Measurements from ENCODE around the gene ATG4A.

The ATG4A gene, protein sequence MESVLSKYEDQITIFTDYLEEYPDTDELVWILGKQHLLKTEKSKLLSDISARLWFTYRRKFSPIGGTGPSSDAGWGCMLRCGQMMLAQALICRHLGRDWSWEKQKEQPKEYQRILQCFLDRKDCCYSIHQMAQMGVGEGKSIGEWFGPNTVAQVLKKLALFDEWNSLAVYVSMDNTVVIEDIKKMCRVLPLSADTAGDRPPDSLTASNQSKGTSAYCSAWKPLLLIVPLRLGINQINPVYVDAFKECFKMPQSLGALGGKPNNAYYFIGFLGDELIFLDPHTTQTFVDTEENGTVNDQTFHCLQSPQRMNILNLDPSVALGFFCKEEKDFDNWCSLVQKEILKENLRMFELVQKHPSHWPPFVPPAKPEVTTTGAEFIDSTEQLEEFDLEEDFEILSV

DNA sequence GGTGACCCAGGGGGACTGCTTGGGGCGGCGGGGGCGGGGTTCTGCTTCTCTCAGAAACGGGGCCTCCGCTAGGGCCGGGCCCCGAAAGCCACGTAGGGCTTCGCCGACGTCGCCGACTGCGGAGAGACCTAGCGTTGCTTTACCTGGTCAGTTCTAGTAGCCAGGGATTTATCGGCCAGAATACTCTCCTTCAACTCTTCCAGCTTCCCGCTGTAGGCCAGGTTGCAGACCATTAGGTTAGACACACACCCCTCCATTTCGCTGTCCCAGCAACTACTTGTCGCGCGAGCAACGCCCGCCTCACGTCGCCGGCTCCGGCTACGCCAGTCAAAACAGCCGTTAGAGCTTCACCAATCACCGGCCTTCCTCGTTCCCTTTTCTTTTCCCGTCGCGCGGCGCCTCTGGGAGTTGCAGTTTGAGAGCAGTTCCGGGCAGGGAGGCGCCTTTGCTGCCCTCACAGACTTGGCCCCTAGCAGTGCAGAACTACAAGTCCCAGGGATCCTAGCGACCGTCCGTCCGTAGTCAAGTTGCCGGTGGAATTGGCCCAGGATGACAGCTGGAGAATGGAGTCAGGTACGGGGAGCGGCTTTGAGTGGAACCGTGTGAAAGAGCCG is at the start of gene ATG4A, which contains the start of gene PSMD10:
TSS of gene ATG4A (plus strand) at position 515 of the 614 bp plus-strand sequence. CDS start at position 564, 49 bp downstream.
TSS of gene PSMD10 (minus strand) at position 279 of the 614 bp plus-strand sequence. CDS start at position 257, 22 bp downstream.
- peak; percentile 56 for DNase-seq (ENCODE audit: low spot score)

DNA sequence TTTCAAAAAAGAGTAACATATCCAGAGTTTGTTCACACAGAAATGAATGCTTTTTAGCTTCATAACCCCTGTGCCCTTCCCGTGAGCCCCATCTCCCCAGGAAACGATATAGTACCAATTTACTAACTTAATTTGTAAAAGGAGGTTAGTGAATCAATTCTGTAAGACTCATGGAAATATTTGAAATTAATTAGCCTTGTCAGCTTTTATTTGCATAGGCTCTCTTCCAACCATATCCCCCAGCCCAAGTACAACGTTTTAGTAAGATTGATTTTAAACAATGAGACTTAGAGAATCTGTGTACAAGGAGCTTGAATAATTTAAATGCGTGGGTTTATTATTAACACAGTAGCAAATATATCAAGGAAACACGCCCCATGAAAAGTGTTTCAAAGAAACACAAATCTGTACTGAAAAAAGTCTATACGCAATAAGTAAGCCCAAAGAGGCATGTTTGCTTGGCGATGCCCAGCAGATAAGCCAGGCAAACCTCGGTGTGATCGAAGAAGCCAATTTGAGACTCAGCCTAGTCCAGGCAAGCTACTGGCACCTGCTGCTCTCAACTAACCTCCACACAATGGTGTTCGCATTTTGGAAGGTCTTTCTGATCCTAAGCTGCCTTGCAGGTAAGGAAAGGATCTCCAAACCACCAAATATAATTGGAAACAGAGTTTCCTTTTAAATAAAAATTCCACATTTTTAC is 46.9 kb upstream of the ATG4A start, which contains the start of gene VSIG1:
TSS of gene VSIG1 (plus strand) at position 512 of the 703 bp plus-strand sequence. CDS start at position 578, 66 bp downstream.
- DNase-seq (ENCODE audit: low spot score): no peak

DNA sequence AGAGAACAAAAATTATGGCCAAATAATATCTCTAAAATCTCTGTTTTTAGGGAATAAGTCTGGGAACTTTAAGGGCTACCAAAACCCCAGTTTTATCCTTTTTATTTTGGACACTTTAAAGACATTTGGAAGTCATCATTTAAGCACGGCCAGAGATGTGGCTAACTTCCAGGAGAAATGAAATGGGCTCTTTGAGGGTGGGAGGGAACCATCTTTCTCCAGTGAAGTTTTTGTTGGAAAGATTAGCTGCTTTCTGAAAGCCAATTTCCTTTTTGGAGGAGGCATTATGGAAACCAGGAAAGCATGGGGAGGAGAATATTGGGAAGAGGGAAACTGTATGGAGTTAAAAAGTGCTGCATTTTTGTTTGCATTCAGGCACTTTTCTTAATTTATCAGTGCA is 41.9 kb upstream of the ATG4A start:
- DNase-seq (ENCODE audit: low spot score): no peak

DNA sequence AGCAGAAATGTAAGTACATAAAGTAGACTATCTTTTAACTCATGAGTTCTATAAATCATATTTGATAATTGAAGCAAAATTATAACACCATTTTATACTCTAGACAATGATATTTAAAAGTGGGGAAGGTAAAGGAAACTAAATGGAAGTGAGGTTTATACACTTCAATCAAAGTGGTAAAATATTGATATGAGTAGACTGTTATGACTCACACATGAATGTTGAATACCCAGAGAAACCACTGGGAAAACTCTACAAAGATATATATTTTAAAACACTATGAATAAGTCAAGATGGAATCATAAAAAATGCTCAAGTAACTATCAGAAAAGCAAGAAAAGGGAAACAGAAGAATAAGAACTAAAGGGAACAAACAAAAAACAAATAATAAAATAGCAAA is 38.4 kb upstream of the ATG4A start:
- no peak for DNase-seq (ENCODE audit: low spot score)

DNA sequence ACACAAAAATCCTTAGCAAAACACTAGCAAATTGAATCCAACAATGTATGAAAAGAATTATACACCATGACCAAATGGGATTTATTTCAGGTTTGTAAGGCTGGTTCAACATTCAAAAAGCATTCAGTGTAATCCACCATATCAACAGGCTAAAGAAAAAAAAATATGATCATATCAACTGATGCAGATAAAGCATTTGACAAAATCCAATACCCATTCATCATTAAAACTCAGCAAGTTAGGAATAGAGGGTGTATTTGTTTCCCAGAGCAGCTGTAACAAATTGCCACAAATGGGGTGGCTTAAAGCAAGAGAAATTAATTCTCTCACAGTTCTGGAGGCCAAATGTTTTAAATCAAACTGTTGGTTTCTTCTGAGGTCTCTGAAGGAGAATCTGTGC is 36.0 kb upstream of the ATG4A start:
- no peak for DNase-seq (ENCODE audit: low spot score)

DNA sequence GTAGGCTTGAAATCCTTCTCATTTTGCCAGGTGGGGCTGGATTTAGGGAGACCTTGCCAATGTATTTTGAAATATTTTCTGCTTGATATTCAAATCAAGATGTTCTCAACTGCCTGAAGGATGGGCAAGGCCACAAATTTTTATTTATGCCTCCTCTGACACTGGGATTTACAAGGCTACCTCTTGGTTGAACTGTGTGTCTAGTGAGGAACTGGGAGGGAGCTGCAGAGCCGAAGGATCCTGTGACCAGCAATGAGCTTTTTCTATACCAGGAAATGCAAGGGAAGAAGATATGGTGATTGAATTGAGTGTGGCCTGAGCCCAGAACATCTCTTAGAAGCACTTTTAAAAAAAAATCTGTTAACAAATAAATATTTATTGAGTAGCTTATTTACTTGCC is 31.8 kb upstream of the ATG4A start:
- DNase-seq (ENCODE audit: low spot score): no peak

DNA sequence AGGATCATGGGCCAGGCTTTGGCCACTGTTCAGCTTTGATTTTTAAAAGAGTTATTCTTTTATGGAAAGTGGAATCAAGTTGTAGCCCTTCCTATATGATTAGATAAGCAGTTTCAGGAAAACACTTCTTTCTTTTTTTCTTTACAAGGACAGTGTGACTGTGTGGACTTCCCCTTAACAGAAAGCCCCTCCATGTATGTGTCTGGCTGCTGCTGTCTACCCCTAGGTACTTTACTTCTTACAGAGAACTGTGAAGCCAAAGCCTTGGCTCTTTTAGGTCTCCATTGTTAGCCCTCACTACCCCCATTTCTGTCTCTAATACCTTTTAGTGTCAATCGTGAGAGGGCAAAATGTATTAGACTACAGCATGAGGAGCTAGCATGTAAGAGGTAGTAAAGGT is 27.6 kb upstream of the ATG4A start:
- no peak for DNase-seq (ENCODE audit: low spot score)

DNA sequence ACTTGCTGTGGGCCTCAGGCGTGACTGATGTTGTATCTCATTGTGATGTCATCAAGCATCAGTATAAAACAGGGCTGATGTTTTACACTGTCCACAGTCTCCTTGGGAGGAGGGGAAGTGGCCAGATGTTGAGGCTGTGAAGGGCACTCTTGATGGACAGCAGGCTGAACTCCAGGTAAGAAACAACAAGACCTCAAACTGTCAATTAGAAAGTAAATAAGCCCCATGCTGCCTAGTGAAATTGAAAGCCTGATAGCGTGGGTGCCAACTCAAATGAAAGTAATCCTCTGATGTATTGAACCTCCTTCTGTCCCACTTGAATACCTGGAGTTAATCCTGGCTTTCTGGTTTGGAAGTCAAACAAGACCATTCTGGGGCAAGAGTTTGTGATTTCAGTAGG is 27.0 kb upstream of the ATG4A start:
- no peak for DNase-seq (ENCODE audit: low spot score)

DNA sequence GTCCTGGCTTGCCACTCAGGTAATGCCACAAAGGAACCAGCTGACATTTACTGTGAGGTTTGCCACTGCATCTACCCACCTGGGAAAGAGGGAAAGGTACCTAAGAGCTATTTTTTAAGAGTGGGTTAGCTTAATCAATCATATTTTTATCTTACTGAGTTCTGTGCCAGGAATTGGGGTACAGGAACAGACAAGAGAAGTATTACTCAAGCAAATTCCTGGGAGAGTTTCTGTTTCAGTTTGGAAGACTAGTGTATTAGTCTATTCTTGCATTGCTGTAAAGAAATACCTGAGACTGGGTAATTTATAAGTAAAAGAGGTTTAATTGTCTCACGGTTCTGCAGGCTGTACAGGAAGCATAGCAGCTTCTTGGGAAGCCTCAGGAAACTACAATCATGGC is 23.5 kb upstream of the ATG4A start:
- DNase-seq (ENCODE audit: low spot score): no peak

DNA sequence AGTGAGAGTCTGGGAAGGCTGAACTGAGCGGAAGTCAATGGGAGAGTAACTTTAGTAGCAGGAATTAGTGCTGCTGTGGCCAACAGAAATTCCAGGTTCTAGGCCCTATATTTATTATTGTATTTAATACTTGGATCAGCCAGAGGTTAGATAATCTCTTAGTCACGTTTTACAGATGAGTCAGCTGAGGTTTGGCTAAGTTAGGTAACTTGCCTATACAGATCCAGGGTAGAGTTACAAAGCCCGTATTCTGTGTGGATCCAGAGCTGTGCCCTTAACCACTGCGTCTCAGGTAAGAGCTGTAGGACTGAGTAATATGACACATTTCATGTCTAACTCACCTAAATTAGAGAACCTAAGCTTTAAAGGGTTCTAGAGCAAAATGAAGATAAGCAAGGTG is 20.7 kb upstream of the ATG4A start:
- DNase-seq (ENCODE audit: low spot score): no peak

DNA sequence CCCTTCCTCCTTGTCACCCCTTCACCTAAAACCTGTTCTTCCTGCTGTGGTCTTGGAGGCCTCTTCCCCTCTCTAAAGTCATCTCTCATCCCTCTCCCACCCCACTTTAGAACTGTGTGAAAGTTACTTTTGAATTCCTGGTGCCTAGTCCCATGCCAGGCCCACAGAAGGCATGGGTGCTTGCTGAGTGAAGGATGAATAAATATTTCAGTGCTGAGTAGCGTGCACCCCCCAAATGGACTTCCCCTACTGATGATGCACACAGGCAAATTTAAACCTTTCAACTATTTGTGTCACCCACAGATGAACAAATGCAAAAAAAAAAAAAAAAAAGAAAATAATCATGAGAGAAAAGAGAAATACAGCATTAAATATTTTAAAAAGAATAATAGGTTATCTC is 20.0 kb upstream of the ATG4A start:
- DNase-seq (ENCODE audit: low spot score): no peak

DNA sequence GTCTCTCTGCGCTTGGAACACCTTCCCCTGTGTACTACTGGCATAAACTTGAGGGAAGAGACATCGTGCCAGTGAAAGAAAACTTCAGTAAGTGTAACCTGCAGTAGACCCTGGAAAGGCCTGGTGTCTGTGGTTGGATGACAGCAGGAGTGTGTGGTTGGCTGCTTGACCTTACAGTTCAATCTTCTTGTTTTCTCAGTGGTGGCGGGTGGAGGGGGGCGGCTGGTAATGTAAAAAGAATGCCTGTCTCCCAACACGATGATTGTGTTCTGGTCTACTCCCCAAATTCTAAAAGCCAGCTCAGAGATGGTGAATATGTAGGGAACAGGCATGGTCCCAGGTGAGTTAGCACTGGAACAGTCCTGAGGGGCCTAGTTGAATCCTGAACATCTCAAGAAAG is 18.8 kb upstream of the ATG4A start:
- no peak for DNase-seq (ENCODE audit: low spot score)

DNA sequence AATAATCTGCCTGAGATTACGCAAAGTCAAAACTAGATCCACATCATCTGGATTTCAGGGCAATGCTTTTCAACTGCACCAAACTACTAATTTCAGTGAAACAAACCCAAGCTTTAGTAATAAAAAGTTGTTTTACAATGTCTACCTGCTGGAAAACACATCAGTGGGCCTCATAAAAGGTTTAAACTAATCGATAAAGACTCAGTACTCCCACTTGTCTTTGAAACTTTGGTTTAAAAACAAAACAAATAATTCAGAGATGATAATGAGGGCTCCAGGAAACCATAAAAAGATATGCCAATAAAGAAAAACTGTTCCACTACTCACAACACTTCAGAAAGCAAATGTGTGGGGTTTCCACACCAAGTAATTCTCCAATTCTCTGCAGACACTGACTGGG is 10.5 kb upstream of the ATG4A start:
- DNase-seq (ENCODE audit: low spot score): no peak

DNA sequence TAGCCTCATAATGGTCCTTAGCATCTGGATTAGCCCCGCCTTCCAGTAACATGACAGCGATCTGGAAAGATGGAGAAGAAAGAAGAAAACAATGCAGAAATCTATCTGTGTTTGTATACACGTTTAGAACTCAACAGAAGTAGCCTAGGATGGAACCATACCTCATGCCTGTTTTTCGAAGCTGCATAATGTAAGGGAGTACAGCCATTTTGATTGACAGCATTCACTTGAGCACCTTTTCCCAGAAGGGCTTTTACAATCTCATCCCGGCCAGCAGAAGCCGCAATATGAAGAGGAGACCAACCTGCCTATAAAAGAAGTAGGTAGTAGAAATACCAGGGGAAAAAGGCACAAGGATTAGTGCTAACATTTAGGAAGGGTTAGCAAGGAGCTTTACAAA is 3.8 kb upstream of the ATG4A start:
- DNase-seq (ENCODE audit: low spot score): no peak

DNA sequence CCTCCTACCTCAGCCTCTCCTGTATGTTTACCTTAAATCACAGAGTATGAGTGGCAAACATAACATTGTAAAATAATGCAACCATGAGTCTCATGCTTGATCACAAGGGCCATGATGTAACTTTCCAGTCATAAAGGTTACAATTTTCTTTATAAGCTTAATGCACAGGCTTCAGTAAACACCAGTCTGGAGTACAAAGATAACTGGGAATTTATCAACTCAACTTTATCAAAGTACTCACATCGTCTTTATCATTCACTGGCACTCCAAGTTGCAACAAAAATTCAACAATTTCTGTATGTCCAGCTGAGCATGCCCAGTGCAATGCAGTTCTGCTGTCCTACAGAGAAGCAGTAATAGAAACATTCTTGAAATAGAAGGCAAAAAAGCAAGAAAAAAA is 3.1 kb upstream of the ATG4A start:
- no peak for DNase-seq (ENCODE audit: low spot score)

DNA sequence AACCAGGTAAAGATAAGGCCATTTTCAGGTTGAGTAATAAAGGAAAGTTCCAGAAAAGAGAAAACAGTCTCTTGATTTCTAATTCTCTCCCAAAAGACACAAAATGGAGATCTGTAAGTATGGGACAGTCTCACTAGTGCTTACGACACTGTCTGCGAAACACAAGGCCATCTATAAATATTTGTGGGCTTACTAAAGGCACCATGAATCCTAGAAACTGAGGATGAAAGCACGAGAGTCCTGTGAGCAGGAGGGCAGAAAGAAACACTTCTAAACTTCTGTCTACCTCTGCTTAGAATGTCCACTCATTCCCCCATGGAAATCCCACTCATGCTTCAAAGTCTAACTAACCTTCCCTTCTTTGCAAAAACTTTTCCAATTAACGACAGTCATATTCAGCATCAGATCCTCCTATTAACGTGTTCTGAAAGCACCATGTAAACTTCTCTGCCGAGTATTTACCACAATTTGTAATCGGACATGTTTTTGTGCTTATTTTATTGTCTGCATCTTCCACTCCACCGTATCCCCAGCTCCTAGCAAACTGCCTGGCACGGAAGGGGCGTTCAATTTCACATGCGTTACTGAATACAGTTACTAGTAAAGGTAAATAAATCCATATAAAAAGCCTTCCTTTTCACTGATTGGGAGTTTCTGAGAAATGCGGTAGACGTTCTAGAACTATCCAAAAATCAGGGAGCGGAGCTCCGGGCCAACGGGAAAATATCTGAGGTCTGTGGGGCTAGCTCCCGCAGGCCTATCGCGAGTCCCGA is 901 bp upstream of the ATG4A start:
- DNase-seq (ENCODE audit: low spot score): no peak

DNA sequence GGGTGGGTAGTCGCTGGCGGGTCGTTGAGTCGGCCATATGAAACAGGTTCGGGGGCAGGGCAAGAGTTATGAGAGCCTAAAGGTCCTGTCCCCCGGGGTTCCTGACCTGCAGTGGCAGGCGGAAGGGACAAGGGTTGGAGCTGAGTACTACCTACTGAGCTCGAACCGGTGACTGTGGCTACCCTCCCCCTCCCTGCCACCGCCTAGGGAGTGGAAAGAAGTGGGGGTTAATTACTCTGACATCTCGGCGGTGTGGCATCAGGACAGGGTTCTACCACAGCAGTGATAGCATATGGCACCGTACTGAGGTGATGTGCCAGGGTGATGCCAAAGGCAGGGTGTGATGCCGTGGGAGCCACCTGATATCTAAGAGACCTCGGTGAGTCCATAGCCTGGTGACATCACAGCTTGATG is 307 bp downstream of the ATG4A start:
- no peak for DNase-seq (ENCODE audit: low spot score)

DNA sequence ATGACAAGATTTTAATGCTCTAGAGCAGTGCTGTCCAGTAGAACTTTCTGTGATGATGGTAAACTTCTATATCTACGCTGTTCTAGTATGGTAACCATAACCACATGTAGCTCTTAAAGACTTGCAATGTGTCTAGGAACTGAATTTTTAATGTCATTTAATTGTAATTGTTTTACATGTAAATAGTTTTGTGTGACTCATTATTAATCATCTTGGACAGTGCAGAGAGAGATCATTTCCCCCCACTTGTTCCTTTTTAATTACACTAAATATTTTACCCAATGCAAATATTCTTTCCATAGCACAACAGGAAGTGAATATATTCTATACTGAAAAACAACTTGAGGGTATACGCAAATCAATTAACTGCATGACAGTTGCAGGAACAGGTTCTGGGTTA is 5.8 kb downstream of the ATG4A start:
- no peak for DNase-seq (ENCODE audit: low spot score)

DNA sequence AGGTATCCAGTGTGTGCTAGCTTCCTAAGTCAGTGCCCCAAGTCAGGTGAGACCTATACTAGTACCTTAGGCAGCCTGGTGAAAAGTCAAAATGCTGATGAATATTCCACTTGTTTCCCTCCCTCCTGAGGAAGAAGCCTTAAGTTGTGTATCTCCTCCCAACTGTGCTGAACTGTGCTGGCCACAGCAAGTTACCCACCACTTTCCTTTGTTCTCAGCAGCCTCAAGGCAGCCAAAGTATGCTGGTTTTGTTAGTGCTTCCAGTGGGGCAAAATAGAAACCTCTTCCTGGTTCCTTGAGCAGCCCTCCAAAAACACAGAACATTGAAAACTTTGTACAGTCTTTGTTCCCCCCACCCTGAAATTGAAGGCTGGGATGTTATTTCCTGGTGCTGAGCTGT is 13.9 kb downstream of the ATG4A start:
- no peak for DNase-seq (ENCODE audit: low spot score)

DNA sequence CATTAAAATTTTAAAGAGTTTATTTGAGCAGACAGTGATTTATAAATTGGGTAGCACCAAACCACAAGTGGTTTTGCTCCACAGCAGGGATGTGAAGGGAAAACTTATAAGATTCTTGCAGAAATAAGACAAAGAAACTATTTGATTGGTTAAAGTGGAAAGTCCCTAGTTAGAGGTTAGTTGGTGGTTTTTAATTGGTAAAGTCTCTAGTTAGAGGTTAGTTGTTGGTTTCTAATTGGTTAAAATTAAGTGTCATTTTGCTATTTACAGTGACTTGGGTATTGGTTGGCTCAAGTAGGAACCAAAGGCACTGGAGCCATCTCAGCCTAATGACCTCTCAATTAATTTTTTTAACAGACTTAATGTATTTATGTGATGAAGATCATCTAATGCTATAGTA is 23.0 kb downstream of the ATG4A start:
- no peak for DNase-seq (ENCODE audit: low spot score)

DNA sequence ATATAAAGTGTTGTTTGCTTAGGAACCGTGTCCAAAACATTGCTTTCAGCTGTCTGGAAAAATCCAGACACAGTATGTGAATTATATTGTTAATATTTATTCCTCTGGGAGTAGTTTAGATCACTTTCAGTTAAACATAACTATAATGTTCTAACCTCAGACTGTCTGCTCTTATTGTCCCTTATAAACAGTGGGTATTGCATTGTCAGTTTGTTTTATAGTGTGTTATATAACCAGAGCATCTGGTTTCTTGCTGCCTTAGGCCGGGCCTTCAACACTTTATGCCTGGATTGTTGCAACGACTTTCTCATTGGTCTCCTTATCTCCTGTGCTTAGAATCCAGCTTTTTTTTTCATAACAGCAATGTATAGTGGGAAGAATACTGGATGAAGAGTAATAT is 26.4 kb downstream of the ATG4A start:
- DNase-seq (ENCODE audit: low spot score): no peak

DNA sequence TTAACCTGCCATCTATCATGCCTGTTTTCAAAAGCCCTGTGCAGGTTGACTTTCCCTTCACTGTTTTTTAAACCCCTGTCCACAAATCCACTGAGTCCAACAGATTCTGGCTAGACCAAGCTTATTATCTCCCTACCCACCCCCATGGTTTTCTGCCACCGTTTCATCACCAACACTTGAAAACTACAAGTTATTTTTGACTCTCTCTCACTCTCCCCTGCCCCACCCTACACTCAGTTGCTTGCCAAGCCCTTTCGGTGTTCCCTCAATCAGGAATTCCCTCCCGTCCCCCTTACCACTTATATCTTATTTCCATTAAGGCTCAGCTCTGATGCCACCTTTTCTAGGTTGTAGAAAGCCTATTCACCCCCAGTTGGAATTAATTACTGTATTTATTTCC is 29.7 kb downstream of the ATG4A start:
- DNase-seq (ENCODE audit: low spot score): no peak
